Keratinocyte (primary cell): Measurements from ENCODE around the gene PLSCR3. TPM values are rescaled to one million over a fixed set of nuclear protein-coding genes. Genes with fewer than 3 reads are reported as not detected.

Experiments
- DNase-seq: peaks from one replicate; pipeline ENCODE4 v3.0.0-alpha.2; 2011; ENCODE audit warnings: low read depth, missing footprints, low spot score
- FAIRE-seq: peaks from 2 replicates; lab custom pipeline; 2011; peaks lifted over from hg19 to GRCh38; lab: Jason Lieb, UNC
- H2AFZ ChIP-seq: 2 replicates; pipeline ENCODE4 v1.6.0; 2012; ENCODE audit warnings: low read length, control low read depth, inconsistent platforms; ENCODE audit not compliant: control insufficient read depth
- H3K27ac ChIP-seq: 2 replicates; pipeline ENCODE4 v1.5.1; 2011; ENCODE audit warnings: low read length; ENCODE audit not compliant: control insufficient read depth, insufficient read depth
- H3K27me3 ChIP-seq: 3 replicates; pipeline ENCODE4 v1.6.0; 2011; ENCODE audit warnings: low read length; ENCODE audit not compliant: control insufficient read depth, insufficient read depth; ENCODE audit errors: extremely low read depth
- H3K36me3 ChIP-seq, 2 experiments: 2 replicates in 1 of 2; 3 replicates in 1 of 2; pipeline ENCODE4 v1.5.1; 2011; ENCODE audit warnings: low read length in 2 of 2, mild to moderate bottlenecking in 1 of 2; ENCODE audit not compliant: control insufficient read depth in 2 of 2, insufficient read depth in 2 of 2; ENCODE audit errors: extremely low read depth in 1 of 2
- H3K4me1 ChIP-seq: 3 replicates; pipeline ENCODE4 v1.5.1; 2011; ENCODE audit warnings: low read length; ENCODE audit not compliant: control insufficient read depth, insufficient read depth; ENCODE audit errors: extremely low read depth
- H3K4me2 ChIP-seq: 3 replicates; pipeline ENCODE4 v1.6.0; 2011; ENCODE audit warnings: low read depth, low read length; ENCODE audit not compliant: control insufficient read depth, insufficient read depth; ENCODE audit errors: extremely low read depth
- H3K4me3 ChIP-seq, 3 experiments: fragments of 200-600 bp in 1 of 3; sonication (generic) in 1 of 3; 2 replicates in 2 of 3; 3 replicates in 1 of 3; pipeline ENCODE4 v1.5.1; 2011 to 2016; ENCODE audit warnings: low read length in 3 of 3, mild to moderate bottlenecking in 3 of 3, control low read depth in 2 of 3, inconsistent platforms in 1 of 3, low read depth in 1 of 3, mixed read lengths in 1 of 3, mixed run types in 1 of 3, moderate library complexity in 1 of 3; ENCODE audit not compliant: control insufficient read depth in 2 of 3, insufficient read depth in 2 of 3; ENCODE audit errors: extremely low read depth in 1 of 3
- H3K79me2 ChIP-seq: 2 replicates; pipeline ENCODE4 v1.6.0; 2012; ENCODE audit warnings: low read length; ENCODE audit not compliant: control insufficient read depth, insufficient read depth
- H3K9ac ChIP-seq: 3 replicates; pipeline ENCODE4 v1.6.0; 2011; ENCODE audit warnings: low read length; ENCODE audit not compliant: control insufficient read depth, insufficient read depth; ENCODE audit errors: extremely low read depth
- H3K9me1 ChIP-seq: 3 replicates; pipeline ENCODE4 v1.6.0; 2011; ENCODE audit warnings: low read length; ENCODE audit not compliant: control insufficient read depth, insufficient read depth; ENCODE audit errors: extremely low read depth
- H3K9me3 ChIP-seq: 2 replicates; pipeline ENCODE4 v1.5.1; 2012; ENCODE audit warnings: low read depth, low read length; ENCODE audit not compliant: control insufficient read depth
- H4K20me1 ChIP-seq: 3 replicates; pipeline ENCODE4 v1.6.0; 2011; ENCODE audit warnings: low read length; ENCODE audit not compliant: control insufficient read depth, insufficient read depth; ENCODE audit errors: extremely low read depth
- CTCF ChIP-seq, 3 experiments: IDR thresholded peaks in 1 of 3; conservative IDR thresholded peaks in 1 of 3; optimal IDR thresholded peaks in 1 of 3; 2 replicates in 2 of 3; 3 replicates in 1 of 3; pipeline versions ENCODE3 to v1.5.1; 2011; ENCODE audit warnings: low read length in 3 of 3, mild to moderate bottlenecking in 3 of 3, moderate library complexity in 2 of 3, control low read depth in 1 of 3, inconsistent platforms in 1 of 3; ENCODE audit not compliant: insufficient read depth in 2 of 3; ENCODE audit errors: extremely low read depth in 1 of 3
- EZH2 ChIP-seq: IDR thresholded peaks from one replicate; pipeline ENCODE4 v1.6.1; 2012; ENCODE audit warnings: inconsistent platforms, mild to moderate bottlenecking, low read length, moderate library complexity
- dilution Hi-C: fragments of 300-500 bp; cut with MboI; formaldehyde crosslinking; loops from one replicate; pipeline ENCODE4 v1.7.0; 2020; ENCODE audit warnings: low sequenced_read_pairs; ENCODE audit not compliant: extremely low pct_ligation_motif_present
- polyA plus RNA-seq, 5 experiments: library from polyadenylated mRNA; depleted of rRNA in 3 of 5; stranded (reverse) in 3 of 5; stranded (forward) in 1 of 5; unstranded in 1 of 5; fragments of >200 nt; gene quantifications; 1 replicate in 1 of 5; 2 replicates in 3 of 5; 3 replicates in 1 of 5; pipeline versions ENCODE4 v1.2.1 to v1.2.3, GENCODE V29; 2011 to 2012; ENCODE audit warnings: missing spikeins in 2 of 5, low read depth in 1 of 5, low replicate concordance in 1 of 5

The PLSCR3 gene
- polyA plus RNA-seq, 1 donor (not counting 4 experiments of a cell fraction or from before 2014, with no cell fraction given), result 30.5 TPM

- Histone ChIP-seq H3K9me1 (no peaks in the 10 kb centered on the region), H3K79me2 (peaks cover 27% of the 10 kb centered on the region), H3K4me1 (peaks cover 11% of the 10 kb centered on the region), H3K4me3 (no peak overlapping the region), H2AFZ (no peak overlapping the region), H3K9me3 (no peaks in the 10 kb centered on the region), H3K27ac (no peak overlapping the region), H3K4me2 (no peak overlapping the region), H3K36me3 (peaks cover 42 to 49% of the 10 kb centered on the region in 2 experiments), H4K20me1 (peaks cover 3% of the 10 kb centered on the region), H3K9ac (no peak overlapping the region), H3K27me3 (no peaks in the 10 kb centered on the region)
- dilution Hi-C loops, result no loop called here
- FAIRE-seq, result no peak
- DNase-seq, result no peak
- TF ChIP-seq CTCF (optimal IDR thresholded peaks at IDR 0.05 in 1 of 3, IDR thresholded peaks at IDR 0.05 in 1 of 3, conservative IDR thresholded peaks at IDR 0.05 in 1 of 3; ENCODE audit: extremely low read depth in 1 of 3, insufficient read depth in 2 of 3, low read length in 3 of 3) (no peak), EZH2 (no peak)
Measured at GRCh38 chr17:7389924-7390910, 4.1 kb downstream of the PLSCR3 start.

GRCh38 chr17:7388856-7389255 lies 5.5 kb downstream of the PLSCR3 start:
- peaks cover 3% of the 10 kb centered on the region for H4K20me1 ChIP-seq
- H3K4me1 ChIP-seq, result peaks cover 7% of the 10 kb centered on the region
- peaks cover 44 to 49% of the 10 kb centered on the region in 2 experiments for H3K36me3 ChIP-seq
- H2AFZ ChIP-seq, result no peak overlapping the region
- dilution Hi-C loops, result no loop called here
- H3K79me2 ChIP-seq, result peaks cover 25% of the 10 kb centered on the region
- no peaks in the 10 kb centered on the region for H3K9me3 ChIP-seq
- no peak for FAIRE-seq
- no peak overlapping the region for H3K4me2 ChIP-seq
- H3K27ac ChIP-seq, result no peak overlapping the region
- H3K27me3 ChIP-seq, result no peaks in the 10 kb centered on the region
- no peaks in the 10 kb centered on the region for H3K9me1 ChIP-seq
- no peak overlapping the region for H3K4me3 ChIP-seq
- no peak for DNase-seq
- H3K9ac ChIP-seq, result no peak overlapping the region
- no peak for TF ChIP-seq CTCF (optimal IDR thresholded peaks at IDR 0.05 in 1 of 3, IDR thresholded peaks at IDR 0.05 in 1 of 3, conservative IDR thresholded peaks at IDR 0.05 in 1 of 3; ENCODE audit: extremely low read depth in 1 of 3, insufficient read depth in 2 of 3, low read length in 3 of 3)
- no peak for TF ChIP-seq EZH2
